ENCODE data around the gene CAPZB.

- TF ChIP-seq POLR2A (IDR thresholded peaks at IDR 0.05; ENCODE audit: low read length) (no peak), CTCF (IDR thresholded peaks at IDR 0.05) (no peak), CEBPB (IDR thresholded peaks at IDR 0.05) (no peak), SREBF2 (IDR thresholded peaks at IDR 0.05) (no peak), HES2 (IDR thresholded peaks at IDR 0.05) (no peak), RAD21 (conservative IDR thresholded peaks at IDR 0.05 in 1 of 2, IDR thresholded peaks at IDR 0.05 in 1 of 2) (no peak)
These were observed 71.3 kb downstream of the CAPZB start for GRCh38 chr1:19413999-19414398.

Data from A549 (cell line).